ENCODE data around the gene TRAM2.

DNA sequence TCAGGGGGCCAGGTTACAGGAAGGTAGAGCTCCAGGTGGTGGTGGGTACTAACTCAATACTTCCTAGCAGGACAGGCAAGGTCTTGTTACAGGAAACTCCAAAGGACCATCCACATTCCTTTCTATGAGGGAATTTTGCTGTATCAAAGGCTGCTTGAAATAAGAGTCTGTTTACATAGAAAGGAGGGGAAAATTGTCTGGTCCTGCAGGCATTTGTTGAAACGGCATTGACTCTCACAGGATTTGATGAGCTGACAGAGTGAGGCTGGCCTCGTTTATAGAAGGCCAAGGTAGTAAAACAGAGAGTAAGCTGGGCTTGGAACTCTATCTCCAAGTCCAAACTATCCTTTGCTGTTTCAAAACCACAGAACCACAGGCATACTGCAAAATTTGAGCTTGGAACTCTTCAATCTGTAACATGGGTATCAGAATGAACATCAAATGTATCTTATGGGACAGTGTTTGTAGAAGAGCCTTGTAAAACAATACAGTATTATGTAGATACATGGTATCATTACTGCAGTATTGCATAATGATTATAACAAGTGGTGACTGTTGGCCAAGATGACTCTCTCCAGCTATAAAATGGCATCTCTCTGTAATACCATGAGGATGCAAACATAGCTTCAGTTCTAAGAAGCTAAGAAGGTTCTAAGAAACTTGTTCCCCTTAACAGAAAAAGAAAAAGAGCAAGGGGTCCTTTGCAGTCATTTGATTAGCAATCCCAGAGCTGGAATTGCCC, 61.5 kb downstream of the TRAM2 start:
- TF ChIP-seq, protein P1, sequence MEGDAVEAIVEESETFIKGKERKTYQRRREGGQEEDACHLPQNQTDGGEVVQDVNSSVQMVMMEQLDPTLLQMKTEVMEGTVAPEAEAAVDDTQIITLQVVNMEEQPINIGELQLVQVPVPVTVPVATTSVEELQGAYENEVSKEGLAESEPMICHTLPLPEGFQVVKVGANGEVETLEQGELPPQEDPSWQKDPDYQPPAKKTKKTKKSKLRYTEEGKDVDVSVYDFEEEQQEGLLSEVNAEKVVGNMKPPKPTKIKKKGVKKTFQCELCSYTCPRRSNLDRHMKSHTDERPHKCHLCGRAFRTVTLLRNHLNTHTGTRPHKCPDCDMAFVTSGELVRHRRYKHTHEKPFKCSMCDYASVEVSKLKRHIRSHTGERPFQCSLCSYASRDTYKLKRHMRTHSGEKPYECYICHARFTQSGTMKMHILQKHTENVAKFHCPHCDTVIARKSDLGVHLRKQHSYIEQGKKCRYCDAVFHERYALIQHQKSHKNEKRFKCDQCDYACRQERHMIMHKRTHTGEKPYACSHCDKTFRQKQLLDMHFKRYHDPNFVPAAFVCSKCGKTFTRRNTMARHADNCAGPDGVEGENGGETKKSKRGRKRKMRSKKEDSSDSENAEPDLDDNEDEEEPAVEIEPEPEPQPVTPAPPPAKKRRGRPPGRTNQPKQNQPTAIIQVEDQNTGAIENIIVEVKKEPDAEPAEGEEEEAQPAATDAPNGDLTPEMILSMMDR (IDR thresholded peaks at IDR 0.05; ENCODE audit: low read depth, low read length), result no peak
- no peak for TF ChIP-seq EZH2phosphoT487 (IDR thresholded peaks at IDR 0.05; ENCODE audit: low read depth)

Data from OCI-LY3 (cell line).